H1 (cell line): ENCODE measurements around the gene CCDC71. TPM values are rescaled to one million over a fixed set of nuclear protein-coding genes. Genes with fewer than 3 reads are reported as not detected.

ENCODE experiments used
- CTCF ChIA-PET: fragments of 300-600 bp; sonication (Branson Sonifier 250); formaldehyde crosslinking; loops from one replicate; lab custom pipeline; 2021; ENCODE audit not compliant: partially characterized antibody; lab: Charles Lee
- POLR2A ChIA-PET: fragments of 300-600 bp; sonication (Branson Sonifier 250); formaldehyde crosslinking; loops from one replicate; lab custom pipeline; 2021; ENCODE audit warnings: inconsistent platforms; ENCODE audit not compliant: partially characterized antibody; lab: Charles Lee
- DNase-seq, 2 experiments: peaks; one replicate each; pipeline versions ENCODE4 v3.0.0 to v3.0.0-alpha.2; 2010 to 2022; ENCODE audit warnings: low spot score in 2 of 2, low read depth in 1 of 2, mixed read lengths in 1 of 2
- FAIRE-seq: peaks from 2 replicates; lab custom pipeline; 2011; peaks lifted over from hg19 to GRCh38; lab: Jason Lieb, UNC
- H2AFZ ChIP-seq: 2 replicates; pipeline ENCODE4 v1.8.1; 2012; ENCODE audit warnings: low read length, inconsistent platforms
- H2AK5ac ChIP-seq: 2 replicates; pipeline ENCODE4 v1.6.1; 2013; ENCODE audit warnings: low read depth, low read length
- H2BK120ac ChIP-seq: replicated peaks from 2 replicates; pipeline ENCODE3; 2013; ENCODE audit warnings: low read depth, low read length, inconsistent platforms
- H2BK12ac ChIP-seq: 2 replicates; pipeline ENCODE4 v1.6.1; 2013; ENCODE audit warnings: low read depth, low read length
- H2BK15ac ChIP-seq: 2 replicates; pipeline ENCODE4 v1.6.1; 2013; ENCODE audit warnings: low read length
- H2BK20ac ChIP-seq: 2 replicates; pipeline ENCODE4 v1.6.1; 2013; ENCODE audit warnings: low read length
- H2BK5ac ChIP-seq: 2 replicates; pipeline ENCODE4 v1.6.1; 2013; ENCODE audit warnings: low read depth, low read length
- H3K14ac ChIP-seq: 2 replicates; pipeline ENCODE4 v1.6.1; 2013; ENCODE audit warnings: inconsistent platforms; ENCODE audit not compliant: insufficient read length
- H3K18ac ChIP-seq: 2 replicates; pipeline ENCODE4 v1.6.1; 2013; ENCODE audit warnings: low read length; ENCODE audit errors: extremely low read depth
- H3K23ac ChIP-seq: 2 replicates; pipeline ENCODE4 v1.6.1; 2013; ENCODE audit warnings: inconsistent platforms; ENCODE audit not compliant: insufficient read length
- H3K23me2 ChIP-seq: 2 replicates; pipeline ENCODE4 v1.6.1; 2013; ENCODE audit warnings: low read depth, low read length
- H3K27ac ChIP-seq: 2 replicates; pipeline ENCODE4 v1.6.1; 2011; ENCODE audit warnings: low read depth, low read length, inconsistent platforms
- H3K27me3 ChIP-seq, 4 experiments: replicated peaks in 1 of 4; 1 replicate in 1 of 4; 2 replicates in 3 of 4; pipeline versions ENCODE4 v1.6.1 to v1.8.1; 2011 to 2013; ENCODE audit warnings: low read length in 3 of 4, mild to moderate bottlenecking in 3 of 4, inconsistent platforms in 2 of 4, mixed read lengths in 2 of 4, moderate library complexity in 1 of 4; ENCODE audit not compliant: control insufficient read depth in 3 of 4, insufficient read depth in 3 of 4; ENCODE audit errors: extremely low read depth in 1 of 4
- H3K36me3 ChIP-seq, 4 experiments: 2 replicates each; pipeline versions ENCODE4 v1.6.1 to v1.8.1; 2011 to 2013; ENCODE audit warnings: mild to moderate bottlenecking in 4 of 4, low read length in 3 of 4, moderate library complexity in 2 of 4, control low read depth in 1 of 4, inconsistent platforms in 1 of 4; ENCODE audit not compliant: insufficient read depth in 4 of 4, control insufficient read depth in 2 of 4
- H3K4ac ChIP-seq: replicated peaks from 2 replicates; pipeline ENCODE3; 2013; ENCODE audit warnings: low read length, low read depth, mixed read lengths, inconsistent platforms; ENCODE audit not compliant: insufficient read length
- H3K4me1 ChIP-seq, 4 experiments: replicated peaks in 1 of 4; 1 replicate in 1 of 4; 2 replicates in 3 of 4; pipeline versions ENCODE4 v1.6.1 to v1.8.1; 2011 to 2013; ENCODE audit warnings: low read length in 3 of 4, inconsistent platforms in 2 of 4, mixed read lengths in 1 of 4; ENCODE audit not compliant: insufficient read depth in 4 of 4, control insufficient read depth in 3 of 4
- H3K4me2 ChIP-seq, 2 experiments: 2 replicates each; pipeline versions ENCODE4 v1.6.1 to v1.8.1; 2011 to 2013; ENCODE audit warnings: low read depth in 2 of 2, low read length in 2 of 2, control low read depth in 1 of 2, inconsistent platforms in 1 of 2, mild to moderate bottlenecking in 1 of 2; ENCODE audit not compliant: insufficient read depth in 1 of 2
- H3K4me3 ChIP-seq, 4 experiments: fragments of 200-600, 300-600 bp in 1 of 4; sonication (generic), shearing (Covaris generic), sonication (Bioruptor Twin) in 1 of 4; 2 replicates each; pipeline versions ENCODE4 v1.5.1 to v1.8.1; 2011 to 2016; ENCODE audit warnings: low read length in 4 of 4, low read depth in 3 of 4, control low read depth in 2 of 4, inconsistent platforms in 2 of 4, mild to moderate bottlenecking in 2 of 4, mixed read lengths in 1 of 4, moderate library complexity in 1 of 4; ENCODE audit not compliant: insufficient read depth in 2 of 4; ENCODE audit errors: extremely low read depth in 1 of 4
- H3K56ac ChIP-seq: replicated peaks from 2 replicates; pipeline ENCODE3; 2013; ENCODE audit warnings: low read depth, mild to moderate bottlenecking, mixed read lengths, low read length, inconsistent platforms; ENCODE audit not compliant: insufficient read length
- H3K79me1 ChIP-seq: 2 replicates; pipeline ENCODE4 v1.6.1; 2013; ENCODE audit warnings: low read depth, low read length, control low read depth
- H3K79me2 ChIP-seq, 2 experiments: 2 replicates each; pipeline versions ENCODE4 v1.6.1 to v1.8.1; 2012 to 2013; ENCODE audit warnings: low read length in 2 of 2, mild to moderate bottlenecking in 2 of 2, inconsistent platforms in 1 of 2; ENCODE audit not compliant: insufficient read depth in 2 of 2, control insufficient read depth in 1 of 2
- H3K9ac ChIP-seq, 4 experiments: replicated peaks in 1 of 4; 1 replicate in 1 of 4; 2 replicates in 3 of 4; pipeline versions ENCODE4 v1.6.1 to v1.8.1; 2011 to 2013; ENCODE audit warnings: low read depth in 3 of 4, low read length in 3 of 4, control low read depth in 2 of 4, mild to moderate bottlenecking in 2 of 4, moderate library complexity in 2 of 4, inconsistent platforms in 1 of 4; ENCODE audit errors: extremely low read depth in 1 of 4
- H3K9me3 ChIP-seq, 2 experiments: 2 replicates each; pipeline versions ENCODE4 v1.6.1 to v1.8.1; 2012 to 2013; ENCODE audit warnings: mild to moderate bottlenecking in 2 of 2, moderate library complexity in 2 of 2, control low read depth in 1 of 2, inconsistent platforms in 1 of 2, low read depth in 1 of 2, low read length in 1 of 2, mixed read lengths in 1 of 2; ENCODE audit not compliant: insufficient read depth in 2 of 2
- H4K20me1 ChIP-seq, 2 experiments: replicated peaks in 1 of 2; 2 replicates each; pipeline versions ENCODE3 to v1.8.1; 2011 to 2013; ENCODE audit warnings: inconsistent platforms in 2 of 2, low read length in 2 of 2, mild to moderate bottlenecking in 1 of 2; ENCODE audit not compliant: insufficient read depth in 2 of 2, control insufficient read depth in 1 of 2
- H4K5ac ChIP-seq: 2 replicates; pipeline ENCODE4 v1.6.1; 2013; ENCODE audit warnings: low read length, low read depth, mixed read lengths, inconsistent platforms; ENCODE audit not compliant: insufficient read length
- H4K8ac ChIP-seq: 2 replicates; pipeline ENCODE4 v1.8.0; 2013; ENCODE audit warnings: mild to moderate bottlenecking, moderate library complexity, low read length, inconsistent platforms; ENCODE audit not compliant: insufficient read depth; ENCODE audit errors: extremely low read depth
- H4K91ac ChIP-seq: replicated peaks from 2 replicates; pipeline ENCODE3; 2013; ENCODE audit warnings: low read length, mixed read lengths, inconsistent platforms; ENCODE audit not compliant: insufficient read length
- BRCA1 ChIP-seq: IDR thresholded peaks from 2 replicates; pipeline ENCODE4 v1.6.1; 2012; ENCODE audit warnings: low read depth, low read length, improper control_type of control experiment
- CBX5 ChIP-seq: fragments of 300-800, 300-1000 bp; sonication (generic); IDR thresholded peaks from 2 replicates; pipeline ENCODE4 v1.7.1; 2016; ENCODE audit warnings: antibody characterized with exemption, low read length, low read depth
- CREB1 ChIP-seq: IDR thresholded peaks from 2 replicates; pipeline ENCODE4 v1.6.1; 2012; ENCODE audit warnings: inconsistent platforms
- HDAC6 ChIP-seq: IDR thresholded peaks from one replicate; pipeline ENCODE4 v1.7.1; 2012; ENCODE audit warnings: low read depth, mild to moderate bottlenecking, inconsistent platforms, low read length, moderate library complexity
- JUND ChIP-seq: IDR thresholded peaks from 2 replicates; pipeline ENCODE4 v1.6.1; 2011; ENCODE audit warnings: mild to moderate bottlenecking, improper control_type of control experiment, low read length
- POLR2AphosphoS5 ChIP-seq: IDR thresholded peaks from 2 replicates; pipeline ENCODE4 v1.6.1; 2011; ENCODE audit warnings: low read depth, low read length
- RFX5 ChIP-seq: IDR thresholded peaks from 2 replicates; pipeline ENCODE4 v1.6.1; 2011; ENCODE audit warnings: low read depth, low read length, improper control_type of control experiment, borderline replicate concordance
- RXRA ChIP-seq: IDR thresholded peaks from 2 replicates; pipeline ENCODE4 v1.6.1; 2011; ENCODE audit warnings: low read depth, mild to moderate bottlenecking, low read length, moderate library complexity; ENCODE audit not compliant: insufficient read depth
- SAP30 ChIP-seq: fragments of 300-600 bp; sonication (generic); IDR thresholded peaks from 2 replicates; pipeline ENCODE4 v1.7.1; 2012; ENCODE audit warnings: low read length, moderate library complexity, mild to moderate bottlenecking, inconsistent platforms; ENCODE audit not compliant: insufficient read depth, insufficient replicate concordance
- SIN3A ChIP-seq, 2 experiments: IDR thresholded peaks in 1 of 2; conservative IDR thresholded peaks in 1 of 2; 2 replicates each; pipeline ENCODE4 v1.6.1; 2011 to 2012; ENCODE audit warnings: low read length in 2 of 2, improper control_type of control experiment in 1 of 2, low read depth in 1 of 2, mild to moderate bottlenecking in 1 of 2
- SIX5 ChIP-seq: IDR thresholded peaks from 2 replicates; pipeline ENCODE4 v1.6.1; 2011; ENCODE audit warnings: mild to moderate bottlenecking, low read depth, low read length
- SRF ChIP-seq: IDR thresholded peaks from 2 replicates; pipeline ENCODE4 v1.6.1; 2011; ENCODE audit warnings: mild to moderate bottlenecking, low read depth, low read length, moderate library complexity
- TCF12 ChIP-seq: IDR thresholded peaks from 2 replicates; pipeline ENCODE4 v1.6.1; 2011; ENCODE audit warnings: low read depth, mild to moderate bottlenecking, low read length
- WGBS, 2 experiments: shearing (Covaris generic) in 1 of 2; methylation state at CpG; one replicate each; pipeline versions ENCODE4 v1.1.6 to v1.1.7; 2013 to 2015; ENCODE audit warnings: low lambda C conversion rate in 2 of 2, mixed read lengths in 2 of 2, inconsistent platforms in 1 of 2, low coverage in 1 of 2, missing lambda C conversion rate in 1 of 2; ENCODE audit not compliant: insufficient replicate concordance in 2 of 2, insufficient coverage in 1 of 2, insufficient read length in 1 of 2; ENCODE audit errors: extremely low coverage in 1 of 2, missing lambda C conversion rate in 1 of 2; 5-methylcytosine and 5-hydroxymethylcytosine counted together
- polyA plus RNA-seq, 7 experiments: library from polyadenylated mRNA; depleted of rRNA in 3 of 7; stranded (reverse) in 5 of 7; unstranded in 2 of 7; fragments of >200 nt in 5 of 7; fragments of 200-250 nt in 2 of 7; gene quantifications; 1 replicate in 5 of 7; 2 replicates in 1 of 7; 4 replicates in 1 of 7; pipeline versions ENCODE4 v1.2.1 to v1.2.3, GENCODE V29; 2011 to 2013; ENCODE audit warnings: missing spikeins in 2 of 7, mixed read lengths in 2 of 7
- total RNA-seq: library from RNA; stranded (reverse); fragmentation: NEBNext Ultra II Directional; extraction: Animal tissue kit (Norgen Biotek cat#: 25700); gene quantifications from 2 replicates; pipeline ENCODE4 v1.2.1, GENCODE V29; 2021
- TF ChIP-seq, protein P1 (sequence below): IDR thresholded peaks from 2 replicates; pipeline ENCODE4 v1.6.1; 2011; ENCODE audit warnings: low read length, improper control_type of control experiment

CCDC71 gene
- total and polyA plus RNA-seq, 2 of the 8 experiments (the other 6 are each of a cell fraction or from before 2014, with no cell fraction given), result 26.7 to 57.4 TPM

- H2BK15ac ChIP-seq, result no peak overlapping the region
- POLR2A ChIA-PET, result interaction anchor here (1.1 to 25.5 kb wide), 4 partner anchors 7 to 23 kb away, joined by 4 to 508 read pairs (median 14); partner anchors contain the start of genes LAMB2, QARS1 and QRICH1
- H4K91ac ChIP-seq, result no peak overlapping the region
- DNase-seq (no peak), FAIRE-seq (no peak)
- H3K18ac ChIP-seq, result no peak overlapping the region
- no peak overlapping the region for H2AK5ac ChIP-seq
- no peak overlapping the region for H3K4me3 ChIP-seq
- no peak overlapping the region for H4K8ac ChIP-seq
- H3K4me1 ChIP-seq, result peaks cover 0 to 11% (median 6%) of the 10 kb centered on the region in 4 experiments; a peak in 5 of 7 replicates
- no peak overlapping the region for H3K9ac ChIP-seq
- H3K14ac ChIP-seq, result no peak overlapping the region
- H2BK120ac ChIP-seq, result no peak overlapping the region
- H3K36me3 ChIP-seq, result peaks cover 7 to 32% (median 21%) of the 10 kb centered on the region in 4 experiments
- no peak overlapping the region for H3K23ac ChIP-seq
- H2BK12ac ChIP-seq, result no peak overlapping the region
- H3K79me2 ChIP-seq, result peaks cover 0 to 10% of the 10 kb centered on the region in 2 experiments; a peak in 2 of 4 replicates
- CTCF ChIA-PET, result interaction anchor here (4.4 kb wide), 1 partner anchor 10 kb away, joined by 20 read pairs; the partner anchor contains the start of gene LAMB2
- H3K27ac ChIP-seq, result no peak overlapping the region
- H3K4ac ChIP-seq, result no peak overlapping the region
- H3K23me2 ChIP-seq, result peaks cover 5% of the 10 kb centered on the region
- no peak overlapping the region for H4K5ac ChIP-seq
- no peak overlapping the region for H3K56ac ChIP-seq
- peaks cover 9% of the 10 kb centered on the region for H3K79me1 ChIP-seq
- peaks cover 0 to 3% of the 10 kb centered on the region in 2 experiments for H4K20me1 ChIP-seq
- H2AFZ ChIP-seq, result no peak overlapping the region
- 89% methylated on average over 7 of the region's 7 CpGs; no CpG with 5 or more reads in 1 of the 2 experiments for WGBS, 2 experiments
- no peak overlapping the region for H3K4me2 ChIP-seq
- no peaks in the 10 kb centered on the region for H3K27me3 ChIP-seq
- no peak overlapping the region for H2BK5ac ChIP-seq
- no peaks in the 10 kb centered on the region for H3K9me3 ChIP-seq
- no peak overlapping the region for H2BK20ac ChIP-seq
- no peak for TF ChIP-seq CREB1
- no peak for TF ChIP-seq SIX5
- no peak for TF ChIP-seq JUND
- no peak for TF ChIP-seq CBX5
- TF ChIP-seq, protein P1, sequence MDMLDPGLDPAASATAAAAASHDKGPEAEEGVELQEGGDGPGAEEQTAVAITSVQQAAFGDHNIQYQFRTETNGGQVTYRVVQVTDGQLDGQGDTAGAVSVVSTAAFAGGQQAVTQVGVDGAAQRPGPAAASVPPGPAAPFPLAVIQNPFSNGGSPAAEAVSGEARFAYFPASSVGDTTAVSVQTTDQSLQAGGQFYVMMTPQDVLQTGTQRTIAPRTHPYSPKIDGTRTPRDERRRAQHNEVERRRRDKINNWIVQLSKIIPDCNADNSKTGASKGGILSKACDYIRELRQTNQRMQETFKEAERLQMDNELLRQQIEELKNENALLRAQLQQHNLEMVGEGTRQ, result no peak
- TF ChIP-seq HDAC6, result no peak
- no peak for TF ChIP-seq BRCA1
- no peak for TF ChIP-seq SAP30
- no peak for TF ChIP-seq SIN3A (conservative IDR thresholded peaks at IDR 0.05 in 1 of 2, IDR thresholded peaks at IDR 0.05 in 1 of 2; ENCODE audit: low read depth in 1 of 2, low read length in 2 of 2)
- no peak for TF ChIP-seq SRF
- no peak for TF ChIP-seq RXRA
- no peak for TF ChIP-seq TCF12
- no peak for TF ChIP-seq RFX5
- no peak for TF ChIP-seq POLR2AphosphoS5
Observed at GRCh38 chr3:49122451-49122850, 43.7 kb downstream of the CCDC71 start.
